Ovary (tissue), 9 donors: ENCODE results near the gene CHST12. TPM values are rescaled to one million over a fixed set of nuclear protein-coding genes. Genes with fewer than 3 reads are reported as not detected.

Experiments used
- DNase-seq, 5 donors: peaks; one replicate each; pipeline ENCODE4 v3.0.0-alpha.2; 2019 to 2020
- H3K27ac ChIP-seq, 2 donors: fragments of 200-600 bp; one replicate each; pipeline versions ENCODE4 v1.5.1 to v1.8.0; 2019 to 2022
- H3K27me3 ChIP-seq: fragments of 200-600 bp; one replicate; pipeline ENCODE4 v1.8.0; 2022
- H3K36me3 ChIP-seq: fragments of 200-600 bp; sonication (generic); one replicate; pipeline ENCODE4 v1.5.1; 2019
- H3K4me1 ChIP-seq: one replicate; pipeline ENCODE4 v1.8.1; 2013; ENCODE audit warnings: mild to moderate bottlenecking, moderate library complexity; ENCODE audit not compliant: insufficient read depth
- H3K4me3 ChIP-seq: fragments of 200-600 bp; sonication (generic); one replicate; pipeline ENCODE4 v1.5.1; 2017
- H3K9me3 ChIP-seq, 2 donors: fragments of 200-600 bp in 1 of 2; sonication (generic) in 1 of 2; one replicate each; pipeline versions ENCODE4 v1.5.1 to v1.8.1; 2013 to 2019; ENCODE audit warnings: mild to moderate bottlenecking in 1 of 2, moderate library complexity in 1 of 2
- EP300 ChIP-seq: sonication (generic); formaldehyde crosslinking; IDR thresholded peaks from one replicate; pipeline ENCODE4 v1.6.1; 2017; ENCODE audit warnings: antibody characterized with exemption
- POLR2A ChIP-seq: fragments of 450-650 bp; IDR thresholded peaks from one replicate; pipeline ENCODE4 v1.6.1; 2017; ENCODE audit warnings: antibody characterized with exemption, mild to moderate bottlenecking, moderate library complexity
- WGBS, 3 donors: extraction: QIAGEN DNeasy Blood & Tissue Kit in 1 of 3; methylation state at CpG; one replicate each; pipeline versions ENCODE4 v1.1.5 to v1.1.7; 2013 to 2017; 5-methylcytosine and 5-hydroxymethylcytosine counted together
- intact Hi-C, 4 donors: fragments of 100-400 bp; cut with DNase I; formaldehyde crosslinking; loops; one replicate each; pipeline versions ENCODE4 v1.11.0 to v1.15.1; 2022 to 2023
- polyA plus RNA-seq, 2 donors: library from polyadenylated mRNA; stranded (reverse); fragments of 200-250 nt in 1 of 2; fragments of 350-450 nt in 1 of 2; fragmentation: Illumina TruSeq in 1 of 2; extraction: RNeasy Lipid Tissue Mini Kit (QIAGEN cat#74804) in 1 of 2; gene quantifications; one replicate each; pipeline ENCODE4 v1.2.3, GENCODE V29; 2013 to 2014
- total RNA-seq, 7 donors: library from RNA; depleted of rRNA in 2 of 7; stranded (reverse); fragments of >200 nt in 2 of 7; fragmentation: NEBNext Ultra II Directional in 3 of 7; extraction: Animal tissue kit (Norgen Biotek cat#: 25700) in 3 of 7; gene quantifications; one replicate each; pipeline versions ENCODE4 v1.1.0 to v1.2.4, GENCODE V29; 2016 to 2023
- TF ChIP-seq, protein P1 (sequence below), 3 donors: fragments of 450-650 bp in 2 of 3; fragments of 200-600 bp in 1 of 3; IDR thresholded peaks; one replicate each; pipeline versions ENCODE4 v1.5.1 to v1.8.0; 2016 to 2022; ENCODE audit warnings: antibody characterized with exemption in 3 of 3, mild to moderate bottlenecking in 1 of 3
- donor health status: DM: no; HTN: no; CAD: no; lungs with moderate emphysema.
- donor health status: DM: no; HTN: no; CAD: no.
- donor health status: Bipolar disorder and iron deficiency.
- donor health status: DM: yes; HTN: yes; CAD: no.
- donor health status: DM: no; HTN: no; CAD: no.
- donor health status: DM: yes; HTN: yes; CAD: no.

Gene CHST12
- total and polyA plus RNA-seq, 9 donors: 3.9 to 21.7 (median 12.6) TPM

DNA sequence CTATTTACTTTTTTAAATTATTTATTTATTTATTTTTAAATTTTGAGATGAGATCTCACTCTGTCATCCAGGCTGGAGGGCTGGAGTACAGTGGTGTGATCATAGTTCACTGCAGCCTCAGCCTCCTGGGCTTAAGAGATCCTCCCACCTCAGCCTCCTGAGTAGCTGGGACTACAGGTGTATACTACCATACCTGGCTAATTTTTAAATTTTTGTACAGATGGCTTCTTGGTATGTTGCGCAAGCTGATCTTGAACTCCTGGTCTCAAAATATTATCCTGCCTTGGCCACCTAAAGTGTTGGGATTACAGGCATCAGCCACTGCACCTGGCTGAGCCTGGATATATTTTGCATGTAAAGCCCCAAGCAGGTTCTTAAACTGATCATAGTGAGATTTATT is 7.6 kb downstream of the CHST12 start:
- WGBS, 3 donors: 95 to 100% (median 100%) methylated on average over 1 of the region's 1 CpG
- Histone ChIP-seq H3K27ac (no peak overlapping the region), H3K4me1 (peaks cover 10% of the 10 kb centered on the region)

GRCh38 chr7:2411815-2412586 is 8.6 kb downstream of the CHST12 start:
- Histone ChIP-seq H3K27me3 (no peaks in the 10 kb centered on the region), H3K9me3 (no peaks in the 10 kb centered on the region), H3K36me3 (no peaks in the 10 kb centered on the region), H3K27ac (no peak overlapping the region), H3K4me1 (peaks cover 10% of the 10 kb centered on the region), H3K4me3 (no peak overlapping the region)
- WGBS, 3 donors: 54 to 72% (median 65%) methylated on average over 12 of the region's 12 CpGs
- intact Hi-C loops: no loop called here
- TF ChIP-seq POLR2A: no peak
- no peak for TF ChIP-seq EP300
- TF ChIP-seq, protein P1, sequence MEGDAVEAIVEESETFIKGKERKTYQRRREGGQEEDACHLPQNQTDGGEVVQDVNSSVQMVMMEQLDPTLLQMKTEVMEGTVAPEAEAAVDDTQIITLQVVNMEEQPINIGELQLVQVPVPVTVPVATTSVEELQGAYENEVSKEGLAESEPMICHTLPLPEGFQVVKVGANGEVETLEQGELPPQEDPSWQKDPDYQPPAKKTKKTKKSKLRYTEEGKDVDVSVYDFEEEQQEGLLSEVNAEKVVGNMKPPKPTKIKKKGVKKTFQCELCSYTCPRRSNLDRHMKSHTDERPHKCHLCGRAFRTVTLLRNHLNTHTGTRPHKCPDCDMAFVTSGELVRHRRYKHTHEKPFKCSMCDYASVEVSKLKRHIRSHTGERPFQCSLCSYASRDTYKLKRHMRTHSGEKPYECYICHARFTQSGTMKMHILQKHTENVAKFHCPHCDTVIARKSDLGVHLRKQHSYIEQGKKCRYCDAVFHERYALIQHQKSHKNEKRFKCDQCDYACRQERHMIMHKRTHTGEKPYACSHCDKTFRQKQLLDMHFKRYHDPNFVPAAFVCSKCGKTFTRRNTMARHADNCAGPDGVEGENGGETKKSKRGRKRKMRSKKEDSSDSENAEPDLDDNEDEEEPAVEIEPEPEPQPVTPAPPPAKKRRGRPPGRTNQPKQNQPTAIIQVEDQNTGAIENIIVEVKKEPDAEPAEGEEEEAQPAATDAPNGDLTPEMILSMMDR (IDR thresholded peaks at IDR 0.05): no peak
- no peak for DNase-seq

More for the DNA sequence above, 7.6 kb downstream of the CHST12 start:
- Histone ChIP-seq H3K4me3 (no peak overlapping the region), H3K27me3 (no peaks in the 10 kb centered on the region), H3K9me3 (no peaks in the 10 kb centered on the region), H3K36me3 (no peaks in the 10 kb centered on the region)
- TF ChIP-seq, protein P1 (IDR thresholded peaks at IDR 0.05): no peak
- TF ChIP-seq EP300: no peak
- TF ChIP-seq POLR2A: no peak
- intact Hi-C loops: no loop called here
- DNase-seq: no peak

DNA sequence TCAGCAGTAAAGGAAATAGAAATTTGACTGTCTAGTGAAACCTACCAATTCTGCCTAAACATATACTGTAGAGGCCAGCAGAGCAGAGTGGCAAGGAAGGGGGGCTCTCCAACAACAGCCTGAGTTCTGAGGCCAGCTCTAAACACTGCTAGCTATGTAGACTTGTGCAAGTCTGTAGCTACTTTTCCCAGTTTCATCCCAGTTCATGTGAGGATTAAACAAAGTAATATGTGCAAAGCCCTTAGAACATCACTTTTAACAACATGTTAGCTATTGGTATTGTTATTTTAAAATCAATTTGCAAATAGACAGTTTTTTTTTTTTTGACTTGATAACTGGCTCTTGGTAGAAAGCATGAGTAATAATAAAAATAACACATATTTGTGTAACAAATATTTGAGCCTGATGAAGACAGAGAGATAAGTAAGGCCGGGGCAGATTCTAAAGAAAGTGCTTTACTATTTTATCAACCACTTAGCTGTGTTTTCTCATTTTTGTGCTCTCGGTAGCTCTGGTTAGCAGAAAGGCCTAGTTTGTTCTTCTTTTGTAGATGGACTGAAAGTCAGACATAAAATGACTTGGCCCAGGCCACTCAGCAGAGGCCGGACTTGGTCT is 9.3 kb downstream of the CHST12 start:
- Histone ChIP-seq H3K36me3 (no peaks in the 10 kb centered on the region), H3K27ac (no peak overlapping the region), H3K4me3 (no peak overlapping the region), H3K9me3 (no peaks in the 10 kb centered on the region), H3K4me1 (peaks cover 10% of the 10 kb centered on the region), H3K27me3 (no peaks in the 10 kb centered on the region)
- intact Hi-C loops: no loop called here
- DNase-seq: no peak
- TF ChIP-seq, protein P1 (IDR thresholded peaks at IDR 0.05): no peak
- TF ChIP-seq POLR2A: no peak
- no peak for TF ChIP-seq EP300
- 36 to 51% (median 40%) methylated on average over 3 of the region's 3 CpGs for WGBS, 3 donors

DNA sequence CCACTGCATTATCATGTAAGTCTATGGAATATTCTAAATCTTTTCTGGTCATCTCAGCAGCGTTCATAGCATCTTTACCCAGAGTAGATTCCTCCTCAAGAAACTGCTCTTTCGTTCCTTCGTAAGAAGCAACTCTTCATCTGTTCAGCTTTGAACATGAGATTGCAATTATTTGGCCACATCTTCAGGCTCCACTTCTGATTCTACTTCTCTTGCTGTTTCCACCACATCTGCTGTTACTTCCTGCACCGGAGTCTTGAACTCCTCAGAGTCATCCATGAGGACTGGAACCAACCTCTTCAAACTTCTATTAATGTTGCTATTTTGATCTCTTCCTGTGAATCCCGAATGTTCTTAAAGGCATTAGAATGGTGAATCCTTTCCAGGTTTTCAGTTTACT is 12.7 kb downstream of the CHST12 start:
- no peaks in the 10 kb centered on the region for H3K27me3 ChIP-seq
- no peaks in the 10 kb centered on the region for H3K36me3 ChIP-seq
- H3K4me1 ChIP-seq: peaks cover 1% of the 10 kb centered on the region
- WGBS, 3 donors: 83 to 90% (median 89%) methylated on average over 5 of the region's 5 CpGs
- H3K27ac ChIP-seq: no peak overlapping the region
- intact Hi-C loops: no loop called here
- H3K9me3 ChIP-seq: no peaks in the 10 kb centered on the region
- no peak overlapping the region for H3K4me3 ChIP-seq
- DNase-seq: no peak
- TF ChIP-seq POLR2A: no peak
- TF ChIP-seq, protein P1 (IDR thresholded peaks at IDR 0.05): no peak
- TF ChIP-seq EP300: no peak
